Hypothalamus (tissue), 51 donors: ENCODE data around the gene MYOM1.
A peak's percentile ranks its signal among the peaks of the same experiment; 100 is the strongest.

Experiments used
- DNase-seq, 51 donors: peaks; one replicate each; lab custom pipeline; 2025; lab: John Stamatoyannopoulos, UW

The MYOM1 gene

DNA sequence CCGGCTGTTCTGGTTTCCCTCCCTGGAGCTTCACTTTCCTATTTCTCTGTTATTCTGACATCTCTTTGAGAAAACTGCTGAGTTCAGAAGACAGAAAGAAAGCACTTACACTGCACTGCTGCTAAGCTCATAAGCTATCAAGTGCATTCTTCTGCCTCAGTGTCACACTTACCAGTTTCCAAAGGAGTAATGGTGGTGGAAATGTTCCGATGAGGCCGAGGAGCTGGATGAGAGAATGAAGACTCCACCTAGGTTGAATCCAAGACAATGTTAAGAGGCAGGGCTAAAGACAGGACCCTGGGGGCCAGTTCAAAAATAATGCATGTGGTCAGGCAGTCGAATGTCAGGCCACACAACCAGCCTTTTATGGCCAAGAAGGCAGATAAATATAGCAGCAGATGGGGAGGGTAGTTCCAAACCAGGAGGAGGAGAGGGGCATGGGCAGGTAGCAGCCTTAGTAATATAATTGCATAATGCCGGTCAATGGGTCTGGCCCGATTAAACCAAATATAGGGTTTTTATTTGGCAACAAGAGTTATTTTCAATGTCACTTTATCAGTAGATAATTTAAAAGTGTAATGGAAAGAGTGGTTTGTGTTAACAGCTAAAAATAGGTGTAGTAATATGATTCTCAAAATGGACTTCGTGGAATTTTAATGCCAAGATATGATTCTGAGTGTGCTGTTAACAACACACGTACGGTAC lies at the start of gene MYOM1:
Gene MYOM1, minus strand, starts transcription at position 338 of the 705 bp plus-strand sequence. CDS start 4,745 bp downstream, outside the sequence.
- peak in 1 of 51 donors; percentile 18 for DNase-seq

- DNase-seq, result no peak
Observed at GRCh38 chr18:3269241-3269913, 49.6 kb upstream of the MYOM1 start.

DNA sequence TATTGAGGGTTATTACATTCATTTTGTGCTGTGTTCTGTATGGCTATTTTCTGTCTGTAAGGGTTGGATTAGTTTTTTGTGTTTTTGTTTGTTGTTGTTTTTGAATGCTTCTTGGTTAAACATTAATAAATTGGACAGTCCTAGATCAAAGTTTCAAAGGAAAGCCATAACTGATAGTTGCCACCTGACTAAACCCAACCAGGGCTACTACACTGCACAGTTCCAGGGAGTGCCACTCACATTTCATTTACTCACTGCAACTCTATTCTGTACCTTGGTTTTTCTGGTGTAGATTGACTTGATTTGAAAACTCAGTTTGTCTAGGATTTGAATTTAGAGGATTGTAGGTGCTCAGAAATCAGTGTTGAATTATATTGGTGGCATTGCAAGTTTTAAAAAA lies 48.5 kb upstream of the MYOM1 start:
- no peak for DNase-seq

GRCh38 chr18:3266062-3266608 lies 46.4 kb upstream of the MYOM1 start:
- no peak for DNase-seq

DNA sequence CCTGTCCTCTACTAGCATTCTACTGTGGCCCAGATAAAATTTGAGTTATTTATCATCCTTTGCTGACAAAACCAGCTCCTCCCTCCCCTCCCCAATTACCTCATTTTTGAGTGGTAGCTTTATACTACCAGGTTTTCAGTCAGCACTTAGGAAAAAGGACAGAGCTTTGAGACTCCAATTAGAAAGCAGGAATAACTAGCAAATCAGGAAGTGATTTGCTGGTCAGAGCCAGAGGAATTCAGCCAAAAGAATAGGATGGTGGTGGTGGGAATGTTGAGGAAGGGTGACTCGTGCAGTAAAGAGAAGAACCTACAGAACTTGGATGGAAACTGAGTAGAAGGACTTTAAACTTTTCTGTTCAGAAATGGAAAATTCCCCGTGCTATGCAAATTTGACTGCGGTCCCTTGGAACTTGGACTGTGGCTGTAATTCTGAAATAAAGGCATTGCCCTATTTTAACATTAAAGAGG lies 45.8 kb upstream of the MYOM1 start:
- no peak for DNase-seq

DNA sequence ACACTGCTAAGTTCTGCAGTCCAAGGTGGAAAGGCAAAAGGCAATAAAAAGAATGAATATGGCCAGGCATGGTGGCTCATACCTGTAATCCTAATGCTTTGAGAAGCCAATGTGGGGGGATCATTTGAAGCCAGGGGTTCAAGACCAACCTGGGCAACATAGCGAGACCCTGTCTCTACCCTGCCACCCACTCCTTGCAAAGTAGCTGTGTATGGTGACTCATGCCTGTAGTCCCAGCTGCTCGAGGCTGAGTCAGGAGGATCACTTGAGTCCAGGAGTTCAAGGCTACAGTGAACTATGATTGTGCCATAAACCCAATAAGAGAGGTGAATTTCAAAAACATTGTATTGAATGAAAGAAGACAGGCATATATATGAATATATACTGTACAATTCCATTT lies 44.6 kb upstream of the MYOM1 start:
- DNase-seq, result no peak

- DNase-seq, result no peak
Observed at GRCh38 chr18:3263132-3263700, 43.4 kb upstream of the MYOM1 start.

DNA sequence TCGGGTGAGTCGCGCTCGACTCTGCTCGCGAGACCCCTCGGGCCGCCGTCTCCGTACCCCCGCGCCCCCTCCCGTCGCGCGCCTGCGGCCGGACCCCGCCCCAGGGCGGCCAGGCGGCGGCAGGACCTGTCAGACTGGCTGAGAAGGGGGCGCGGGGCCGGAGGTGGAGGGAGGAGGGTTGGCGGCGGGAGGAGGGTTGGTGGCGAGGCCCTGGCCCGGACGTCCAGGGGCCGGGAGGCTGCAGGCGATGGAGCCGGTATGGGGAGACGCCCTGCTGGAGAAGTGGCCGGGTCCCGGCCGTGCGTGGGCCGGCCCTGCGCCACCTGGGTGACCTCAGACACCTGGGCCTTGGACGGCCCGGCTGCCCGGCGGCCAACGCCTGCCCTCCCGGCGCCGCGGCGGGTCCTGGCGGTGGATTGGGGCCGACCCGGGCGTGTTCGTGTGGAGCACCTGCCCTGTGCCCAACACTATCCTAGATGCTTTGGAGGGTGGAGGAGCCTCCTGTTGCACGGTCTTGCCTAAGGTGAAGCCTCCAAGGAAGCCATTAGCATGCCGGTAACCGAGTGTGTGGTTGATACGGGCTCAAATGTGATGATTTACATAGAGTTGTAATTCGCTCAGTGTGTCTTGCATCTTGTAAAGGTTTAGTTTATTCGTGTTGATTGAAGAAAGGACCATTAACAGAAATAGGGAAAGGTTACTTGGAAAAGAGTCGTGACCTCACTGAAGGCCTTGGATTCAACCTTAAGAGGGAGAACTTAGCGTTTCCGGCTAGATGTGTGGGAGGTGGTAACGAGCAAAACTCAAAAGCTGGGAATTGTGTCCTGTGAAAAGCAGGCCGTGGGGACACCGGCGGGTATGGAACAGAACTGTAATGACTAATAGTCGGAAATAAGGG lies 42.7 kb upstream of the MYOM1 start:
- peak in 9 of 51 donors; percentile 5 to 61 (median 31) for DNase-seq

GRCh38 chr18:3261373-3262233 lies 41.8 kb upstream of the MYOM1 start, which contains the start of gene MYL12B:
TSS of gene MYL12B (plus strand) at chr18:3262133. CDS start at chr18:3272899, 10,766 bp downstream.
- DNase-seq, result peak; percentile 23 to 93 (median 71)

DNA sequence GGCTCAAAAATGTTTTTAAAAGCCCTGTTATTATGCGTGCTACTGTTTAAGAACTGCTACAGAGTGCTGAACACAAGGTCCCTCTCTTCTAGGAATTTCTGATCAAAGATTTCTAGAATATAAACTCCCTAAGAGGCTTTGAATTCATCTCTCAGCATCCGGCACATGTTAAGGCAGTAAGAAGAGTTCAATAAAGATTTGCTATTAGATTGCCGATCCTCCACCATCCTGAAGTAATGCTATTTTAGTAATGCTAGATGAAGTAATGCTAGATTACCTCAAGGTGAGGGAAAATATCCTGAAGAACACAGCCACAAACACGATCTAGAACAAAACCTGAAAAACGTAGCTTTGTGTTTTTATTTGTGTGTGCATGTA lies 41.2 kb upstream of the MYOM1 start:
- DNase-seq, result no peak

GRCh38 chr18:3257627-3258120 lies 37.9 kb upstream of the MYOM1 start:
- no peak for DNase-seq

- DNase-seq, result no peak
Observed at GRCh38 chr18:3256693-3257626, 37.2 kb upstream of the MYOM1 start.

DNA sequence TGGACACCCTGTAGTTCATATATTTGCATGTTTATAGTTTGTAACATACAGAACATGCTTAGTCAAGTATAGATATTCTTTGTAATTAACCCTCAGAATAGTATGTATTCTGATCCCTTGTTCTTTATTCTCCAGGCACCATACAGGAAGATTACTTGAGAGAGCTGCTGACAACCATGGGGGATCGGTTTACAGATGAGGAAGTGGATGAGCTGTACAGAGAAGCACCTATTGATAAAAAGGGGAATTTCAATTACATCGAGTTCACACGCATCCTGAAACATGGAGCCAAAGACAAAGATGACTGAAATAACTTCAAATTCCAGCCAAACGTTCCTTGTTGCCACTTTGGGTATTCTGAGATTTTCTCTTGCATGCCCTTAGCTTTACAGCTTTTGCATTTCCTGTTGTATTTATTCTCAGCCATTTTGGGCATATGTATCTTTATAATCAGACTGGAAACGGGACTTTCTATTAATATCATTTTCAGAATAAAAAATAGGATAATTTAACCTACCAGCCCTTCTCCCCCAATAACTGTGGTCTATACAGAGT lies 35.9 kb upstream of the MYOM1 start:
- DNase-seq, result no peak

- DNase-seq, result no peak
Observed at GRCh38 chr18:3254725-3255124, 35.0 kb upstream of the MYOM1 start.

- no peak for DNase-seq
Observed at GRCh38 chr18:3252843-3253242, 33.1 kb upstream of the MYOM1 start.

- no peak for DNase-seq
Observed at GRCh38 chr18:3251963-3252277, 32.2 kb upstream of the MYOM1 start.

DNA sequence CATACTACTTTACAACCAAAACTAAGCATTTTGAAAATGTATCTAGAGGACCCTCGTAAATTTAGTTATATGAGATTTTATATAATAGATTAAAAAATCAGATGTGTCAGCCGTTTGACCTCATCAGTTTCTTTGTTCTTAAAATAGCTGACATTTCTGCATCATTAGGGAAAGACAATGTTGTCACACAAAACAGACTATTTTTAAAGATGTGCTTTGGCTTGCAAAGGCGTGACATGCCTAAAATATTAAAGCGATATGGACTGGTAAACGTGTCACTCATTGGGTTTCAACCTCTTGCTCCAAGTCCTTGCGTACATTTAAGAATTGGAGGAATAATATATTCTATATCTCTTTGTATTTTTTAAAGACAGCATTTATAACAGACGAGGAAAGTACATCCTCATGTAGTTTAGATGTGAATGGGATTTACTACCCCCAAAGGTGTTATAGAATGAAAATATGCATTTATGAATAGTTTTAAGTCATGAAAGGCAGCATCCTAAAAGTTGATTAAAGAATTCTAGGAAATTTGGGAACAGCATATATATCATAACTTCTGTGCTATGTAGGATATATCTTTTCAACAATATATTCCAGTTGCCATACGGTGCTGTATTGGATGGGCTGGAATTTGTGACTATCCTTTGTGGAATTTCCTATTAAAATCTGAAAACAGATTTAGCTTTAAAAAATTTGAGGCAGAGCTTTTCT lies 31.6 kb upstream of the MYOM1 start:
- DNase-seq, result no peak
